Brain microvascular endothelial cell (primary cell): ENCODE data around the gene IL11.

ENCODE experiments used
- DNase-seq: peaks from one replicate; pipeline ENCODE4 v3.0.0-alpha.2; 2020
- H3K27ac ChIP-seq: fragments of 250-450 bp; sonication (Bioruptor Pico); 2 replicates; pipeline ENCODE4 v1.5.1; 2020; ENCODE audit warnings: mild to moderate bottlenecking, moderate library complexity
- H3K27me3 ChIP-seq: fragments of 250-450 bp; sonication (Bioruptor Pico); replicated peaks from 2 replicates; pipeline ENCODE4 v1.5.1; 2020; ENCODE audit warnings: mild to moderate bottlenecking
- H3K36me3 ChIP-seq: fragments of 250-450 bp; sonication (Bioruptor Pico); replicated peaks from 2 replicates; pipeline ENCODE4 v1.5.1; 2020; ENCODE audit warnings: mild to moderate bottlenecking
- H3K4me3 ChIP-seq: 2 replicates; pipeline ENCODE4 v1.5.1; 2011; ENCODE audit warnings: low read depth, mild to moderate bottlenecking, control low read depth, low read length, moderate library complexity
- in situ Hi-C: cut with HindIII; loops from 2 replicates; pipeline ENCODE4 v1.10.0; 2017; ENCODE audit warnings: low sequenced_read_pairs, low pct_ligation_motif_present
- TF ChIP-seq, protein P1 (sequence below): IDR thresholded peaks from 2 replicates; pipeline ENCODE4 v1.5.1; 2011; ENCODE audit warnings: low read depth, mild to moderate bottlenecking, moderate library complexity, low read length, control low read depth, inconsistent platforms; ENCODE audit errors: missing control alignments

The IL11 gene

DNA sequence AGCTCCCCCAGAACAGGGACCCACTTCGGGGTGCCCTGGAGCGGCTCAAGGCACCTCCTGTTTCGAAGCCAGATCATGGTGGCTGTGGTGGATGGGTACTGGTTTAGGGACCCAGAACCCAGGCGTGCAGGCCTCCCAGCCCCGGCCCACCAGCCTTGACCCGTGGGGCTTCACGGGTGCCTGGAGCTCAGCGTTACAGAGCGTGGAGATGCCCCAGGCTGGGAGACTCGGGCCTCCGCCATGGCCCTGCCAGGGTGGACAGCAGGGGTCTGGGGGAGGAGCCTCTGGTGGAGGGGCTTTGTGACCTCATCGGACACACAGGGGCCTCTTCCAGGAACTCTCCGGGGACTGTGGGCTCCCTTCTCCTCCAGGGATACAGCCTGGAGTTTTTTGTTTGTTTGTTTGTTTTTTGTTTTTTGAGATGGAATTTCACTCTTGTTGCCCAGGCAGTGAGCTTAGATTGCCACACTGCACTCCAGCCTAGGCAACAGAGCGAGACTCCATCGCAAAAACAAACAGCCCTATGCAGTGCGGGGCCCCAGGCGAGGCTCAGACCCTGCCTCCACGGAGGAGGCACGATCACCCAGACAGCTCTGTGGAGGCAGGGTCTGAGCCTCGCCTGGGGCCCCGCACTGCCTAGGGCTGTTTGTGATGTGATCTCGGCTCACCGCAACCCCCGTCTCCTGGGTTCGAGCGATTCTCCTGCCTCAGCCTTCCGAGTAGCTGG is 7.1 kb downstream of the IL11 start, which contains the start of gene GARIN5B:
GARIN5B (minus strand) TSS at position 271 of the 727 bp plus-strand sequence; CDS start at position 77, 194 bp downstream.
- no peaks in the 10 kb centered on the region for H3K36me3 ChIP-seq
- H3K27me3 ChIP-seq, result no peaks in the 10 kb centered on the region
- no peak for DNase-seq
- TF ChIP-seq, protein P1, sequence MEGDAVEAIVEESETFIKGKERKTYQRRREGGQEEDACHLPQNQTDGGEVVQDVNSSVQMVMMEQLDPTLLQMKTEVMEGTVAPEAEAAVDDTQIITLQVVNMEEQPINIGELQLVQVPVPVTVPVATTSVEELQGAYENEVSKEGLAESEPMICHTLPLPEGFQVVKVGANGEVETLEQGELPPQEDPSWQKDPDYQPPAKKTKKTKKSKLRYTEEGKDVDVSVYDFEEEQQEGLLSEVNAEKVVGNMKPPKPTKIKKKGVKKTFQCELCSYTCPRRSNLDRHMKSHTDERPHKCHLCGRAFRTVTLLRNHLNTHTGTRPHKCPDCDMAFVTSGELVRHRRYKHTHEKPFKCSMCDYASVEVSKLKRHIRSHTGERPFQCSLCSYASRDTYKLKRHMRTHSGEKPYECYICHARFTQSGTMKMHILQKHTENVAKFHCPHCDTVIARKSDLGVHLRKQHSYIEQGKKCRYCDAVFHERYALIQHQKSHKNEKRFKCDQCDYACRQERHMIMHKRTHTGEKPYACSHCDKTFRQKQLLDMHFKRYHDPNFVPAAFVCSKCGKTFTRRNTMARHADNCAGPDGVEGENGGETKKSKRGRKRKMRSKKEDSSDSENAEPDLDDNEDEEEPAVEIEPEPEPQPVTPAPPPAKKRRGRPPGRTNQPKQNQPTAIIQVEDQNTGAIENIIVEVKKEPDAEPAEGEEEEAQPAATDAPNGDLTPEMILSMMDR, result no peak
- H3K4me3 ChIP-seq, result no peak within 1 kb of the TSS
- in situ Hi-C loops, result no loop called here
- no peak within 1 kb of the TSS for H3K27ac ChIP-seq

DNA sequence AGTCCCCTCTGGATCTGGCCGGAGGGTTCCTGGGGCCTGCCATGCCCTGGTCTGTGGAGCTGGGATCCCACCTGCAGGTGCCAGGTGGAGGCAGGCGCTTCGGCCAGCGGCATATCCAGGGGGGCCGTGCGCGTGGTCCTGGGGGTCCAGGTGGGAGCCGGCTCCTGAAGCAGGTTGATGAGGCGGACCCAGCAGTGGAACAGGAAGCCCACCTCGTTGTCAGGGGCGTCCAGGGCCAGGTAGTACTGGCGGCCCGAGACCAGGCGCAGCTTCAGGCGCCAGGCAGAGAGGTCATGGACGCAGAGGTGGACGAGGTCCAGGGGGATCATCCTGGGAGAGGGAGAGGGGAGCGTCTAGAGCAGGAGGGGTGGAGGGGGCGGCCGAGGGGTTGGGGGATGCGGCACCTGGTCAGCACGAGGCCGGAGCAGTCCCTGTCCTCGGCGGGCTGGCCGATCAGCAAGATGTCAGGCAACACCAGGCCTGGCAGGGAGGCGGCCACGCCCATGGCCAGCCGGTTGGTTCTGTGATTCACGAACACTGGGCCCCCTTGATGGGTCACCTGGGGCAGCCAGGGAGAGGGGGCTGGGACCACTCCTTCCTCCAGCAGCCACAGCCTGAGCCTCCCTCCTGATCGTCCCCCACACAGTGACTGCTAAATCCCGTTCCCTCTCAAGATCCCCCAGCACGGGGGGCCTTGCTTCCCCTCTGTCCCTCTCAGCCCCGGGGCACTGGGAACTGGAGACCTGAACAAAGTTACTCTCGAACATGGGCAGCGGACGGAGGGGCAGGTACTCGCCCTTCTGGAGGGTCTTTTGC is 7.9 kb downstream of the IL11 start:
- no peak overlapping the region for H3K4me3 ChIP-seq
- no peak for DNase-seq
- in situ Hi-C loops, result no loop called here
- H3K27ac ChIP-seq, result no peak overlapping the region
- H3K27me3 ChIP-seq, result no peaks in the 10 kb centered on the region
- H3K36me3 ChIP-seq, result no peaks in the 10 kb centered on the region
- TF ChIP-seq, protein P1, result no peak

DNA sequence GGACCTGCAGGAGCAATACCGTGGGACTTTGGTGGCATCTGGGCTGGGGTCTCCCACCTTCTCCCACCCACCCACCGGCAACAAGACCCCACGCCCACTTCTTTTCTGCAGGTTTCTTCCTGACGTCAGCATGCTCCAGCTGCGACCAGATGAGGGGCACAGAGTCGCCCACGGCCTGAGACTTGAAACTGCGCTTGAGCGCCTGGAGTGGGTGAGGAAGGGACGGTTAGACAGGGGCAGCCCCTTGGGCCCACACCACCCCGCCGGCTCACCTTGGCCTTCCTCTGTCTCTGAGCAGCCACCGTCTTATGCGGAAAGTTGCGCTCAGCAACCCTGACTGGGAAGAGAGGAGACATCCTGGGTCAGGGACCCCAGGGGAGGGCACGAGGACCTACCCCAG is 9.4 kb downstream of the IL11 start:
- DNase-seq, result no peak
- Histone ChIP-seq H3K27me3 (peaks cover 2% of the 10 kb centered on the region), H3K4me3 (no peak overlapping the region), H3K36me3 (no peaks in the 10 kb centered on the region), H3K27ac (no peak overlapping the region)
- TF ChIP-seq, protein P1, result no peak
- in situ Hi-C loops, result no loop called here

DNA sequence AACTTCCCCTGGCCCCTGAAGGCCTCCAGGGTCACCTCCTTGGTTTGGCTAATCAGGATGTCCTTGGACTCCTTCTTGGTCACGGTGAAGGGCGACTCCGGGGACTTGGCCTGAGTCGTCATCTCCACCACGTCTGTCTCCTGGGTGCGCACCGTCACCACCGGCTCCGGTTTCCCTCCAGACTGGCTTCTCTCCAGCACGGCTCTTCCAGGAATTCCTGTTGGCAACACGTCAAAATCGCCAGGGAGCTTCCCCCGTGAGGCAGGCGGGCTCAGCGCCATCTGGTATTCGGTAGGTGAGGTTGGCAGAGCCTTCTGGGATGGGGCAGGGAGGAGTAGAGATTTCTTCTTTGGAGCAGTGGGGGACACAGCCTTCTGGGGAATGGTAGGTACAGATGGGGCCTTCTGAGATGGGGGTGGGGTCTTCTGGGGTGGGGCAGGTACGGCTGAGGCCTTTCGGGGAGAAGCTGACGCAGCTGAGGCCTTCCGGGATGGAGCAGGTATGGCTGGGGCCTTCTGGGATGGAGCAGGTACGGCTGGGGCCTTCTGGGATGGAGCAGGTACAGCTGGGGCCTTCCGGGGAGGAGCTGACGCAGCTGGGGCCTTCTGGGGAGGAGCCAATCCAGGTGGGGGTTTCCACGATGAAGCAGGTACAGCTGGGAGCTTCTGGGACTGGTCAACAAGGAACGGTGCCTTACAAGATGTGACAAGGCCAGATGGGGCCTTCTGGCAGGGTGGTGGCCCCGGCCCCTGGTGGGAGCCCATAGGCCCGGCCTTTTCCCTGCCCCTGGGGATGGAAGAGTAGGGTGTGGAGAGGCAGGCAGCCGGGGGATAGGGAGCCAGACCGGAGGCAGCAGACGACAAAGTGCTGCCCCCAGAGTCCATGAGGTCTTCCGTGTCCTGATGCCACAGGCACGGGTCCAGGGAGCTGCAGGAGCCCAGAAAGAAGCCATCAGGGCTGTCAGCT is 11.0 kb downstream of the IL11 start:
- DNase-seq, result no peak
- Histone ChIP-seq H3K4me3 (no peak overlapping the region), H3K27ac (no peak overlapping the region), H3K27me3 (peaks cover 7% of the 10 kb centered on the region), H3K36me3 (no peaks in the 10 kb centered on the region)
- TF ChIP-seq, protein P1, result no peak
- in situ Hi-C loops, result no loop called here

DNA sequence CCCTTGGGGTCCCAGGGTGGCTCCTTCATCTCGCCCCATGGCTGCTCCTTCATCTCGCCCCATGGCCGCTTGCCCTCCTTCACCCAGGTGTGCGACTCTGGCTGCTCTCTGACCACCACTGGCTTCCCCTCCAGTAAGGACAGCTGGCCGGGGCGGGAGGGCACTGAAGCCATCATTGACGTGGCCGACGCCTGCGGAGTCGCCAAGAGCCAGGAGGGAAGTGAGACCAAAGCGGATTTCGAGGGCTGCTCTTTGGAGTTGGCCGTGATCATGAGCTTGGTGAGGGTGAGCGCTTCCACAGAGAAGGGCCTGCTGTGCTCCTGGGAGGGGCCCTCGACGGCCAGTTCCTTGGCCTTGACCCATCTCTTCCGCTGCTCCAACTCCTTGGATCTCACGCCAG is 11.8 kb downstream of the IL11 start:
- TF ChIP-seq, protein P1, result no peak
- H3K27me3 ChIP-seq, result peaks cover 10% of the 10 kb centered on the region

More for the DNA sequence above, 11.8 kb downstream of the IL11 start:
- in situ Hi-C loops, result no loop called here
- no peak for DNase-seq
- H3K4me3 ChIP-seq, result no peak overlapping the region
- no peak overlapping the region for H3K27ac ChIP-seq
- H3K36me3 ChIP-seq, result no peaks in the 10 kb centered on the region
